ENCODE results near the gene CLSTN2. TPM values are rescaled to one million over a fixed set of nuclear protein-coding genes. Genes with fewer than 3 reads are reported as not detected.

CLSTN2 gene
- total RNA-seq, 1 experiment from 2014 or later: not detected

DNA sequence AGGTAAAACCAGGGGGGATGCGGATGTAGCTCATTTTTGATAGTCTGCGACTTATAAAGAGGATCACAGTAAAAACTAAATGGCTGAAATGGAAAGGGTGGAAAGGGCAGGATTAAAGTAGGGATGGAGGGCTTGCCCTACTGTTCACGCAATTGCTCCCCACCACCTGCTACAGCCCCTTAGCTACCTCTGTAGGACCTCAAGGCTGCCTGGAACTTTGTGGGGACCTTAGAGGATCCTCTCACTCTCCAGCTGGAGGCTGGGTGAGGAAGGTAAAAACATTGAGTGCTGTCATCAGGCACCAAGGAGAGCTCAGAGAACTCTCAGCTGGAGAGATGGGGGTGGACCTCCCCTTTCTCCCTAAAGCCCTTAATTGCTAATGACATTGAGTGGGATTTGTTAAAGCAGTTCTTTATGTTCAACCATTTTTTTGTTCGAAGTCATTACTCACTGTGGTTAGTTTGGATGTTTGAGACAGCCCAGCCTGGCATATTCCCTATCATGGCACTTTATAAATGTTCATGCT lies 213.0 kb downstream of the CLSTN2 start:
- H3K27ac ChIP-seq: no peak overlapping the region
- ChIA-PET CTCF (no interaction called here), POLR2A (ENCODE audit: unreplicated experiment) (no interaction called here)
- no peak for DNase-seq
- H3K36me3 ChIP-seq (ENCODE audit: low read depth): no peaks in the 10 kb centered on the region
- no peak overlapping the region for H3K4me2 ChIP-seq
- TF ChIP-seq EZH2 (IDR thresholded peaks at IDR 0.05; ENCODE audit: low read depth): no peak
- TF ChIP-seq, protein P1, sequence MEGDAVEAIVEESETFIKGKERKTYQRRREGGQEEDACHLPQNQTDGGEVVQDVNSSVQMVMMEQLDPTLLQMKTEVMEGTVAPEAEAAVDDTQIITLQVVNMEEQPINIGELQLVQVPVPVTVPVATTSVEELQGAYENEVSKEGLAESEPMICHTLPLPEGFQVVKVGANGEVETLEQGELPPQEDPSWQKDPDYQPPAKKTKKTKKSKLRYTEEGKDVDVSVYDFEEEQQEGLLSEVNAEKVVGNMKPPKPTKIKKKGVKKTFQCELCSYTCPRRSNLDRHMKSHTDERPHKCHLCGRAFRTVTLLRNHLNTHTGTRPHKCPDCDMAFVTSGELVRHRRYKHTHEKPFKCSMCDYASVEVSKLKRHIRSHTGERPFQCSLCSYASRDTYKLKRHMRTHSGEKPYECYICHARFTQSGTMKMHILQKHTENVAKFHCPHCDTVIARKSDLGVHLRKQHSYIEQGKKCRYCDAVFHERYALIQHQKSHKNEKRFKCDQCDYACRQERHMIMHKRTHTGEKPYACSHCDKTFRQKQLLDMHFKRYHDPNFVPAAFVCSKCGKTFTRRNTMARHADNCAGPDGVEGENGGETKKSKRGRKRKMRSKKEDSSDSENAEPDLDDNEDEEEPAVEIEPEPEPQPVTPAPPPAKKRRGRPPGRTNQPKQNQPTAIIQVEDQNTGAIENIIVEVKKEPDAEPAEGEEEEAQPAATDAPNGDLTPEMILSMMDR (conservative IDR thresholded peaks at IDR 0.05): no peak
- no peaks in the 10 kb centered on the region for H3F3A ChIP-seq (ENCODE audit: insufficient read depth, low read depth)
- no peaks in the 10 kb centered on the region for H3K9me3 ChIP-seq (ENCODE audit: insufficient read depth, low read depth)
- no peaks in the 10 kb centered on the region for H4K20me1 ChIP-seq (ENCODE audit: insufficient read depth)
- H3K4me1 ChIP-seq (replicated peaks; ENCODE audit: insufficient read depth): no peaks in the 10 kb centered on the region
- no peaks in the 10 kb centered on the region for H3K27me3 ChIP-seq (ENCODE audit: insufficient read depth, low read depth)
- no TSS peak for BruUV-seq (replicated peaks)
- H3K4me3 ChIP-seq: no peak overlapping the region
- no peaks in the 10 kb centered on the region for H3K79me2 ChIP-seq (ENCODE audit: low read depth)
- no peak overlapping the region for H2AFZ ChIP-seq
- no peaks in the 10 kb centered on the region for H3K9me2 ChIP-seq (ENCODE audit: insufficient read depth)
- intact Hi-C loops (cut with micrococcal nuclease; ENCODE audit: unreplicated experiment): no loop called here

- TF ChIP-seq, protein P1 (conservative IDR thresholded peaks at IDR 0.05): no peak
- TF ChIP-seq EZH2 (IDR thresholded peaks at IDR 0.05; ENCODE audit: low read depth): no peak
- BruUV-seq (replicated peaks): no TSS peak
- Histone ChIP-seq H3K9me3 (ENCODE audit: insufficient read depth, low read depth) (no peaks in the 10 kb centered on the region), H3K27me3 (ENCODE audit: insufficient read depth, low read depth) (no peaks in the 10 kb centered on the region), H2AFZ (no peak overlapping the region), H3K4me3 (no peak overlapping the region), H3F3A (ENCODE audit: insufficient read depth, low read depth) (no peaks in the 10 kb centered on the region), H3K27ac (no peak overlapping the region), H3K79me2 (ENCODE audit: low read depth) (no peaks in the 10 kb centered on the region), H4K20me1 (ENCODE audit: insufficient read depth) (no peaks in the 10 kb centered on the region), H3K4me1 (replicated peaks; ENCODE audit: insufficient read depth) (no peaks in the 10 kb centered on the region), H3K9me2 (ENCODE audit: insufficient read depth) (no peaks in the 10 kb centered on the region), H3K4me2 (no peak overlapping the region), H3K36me3 (ENCODE audit: low read depth) (no peaks in the 10 kb centered on the region)
- ChIA-PET POLR2A (ENCODE audit: unreplicated experiment) (no interaction called here), CTCF (no interaction called here)
- DNase-seq: no peak
- intact Hi-C loops (cut with micrococcal nuclease; ENCODE audit: unreplicated experiment): no loop called here
These were observed 213.9 kb downstream of the CLSTN2 start for GRCh38 chr3:140148824-140149390.

GRCh38 chr3:140151321-140151720 lies 216.3 kb downstream of the CLSTN2 start:
- no peaks in the 10 kb centered on the region for H3F3A ChIP-seq (ENCODE audit: insufficient read depth, low read depth)
- ChIA-PET POLR2A (ENCODE audit: unreplicated experiment) (no interaction called here), CTCF (no interaction called here)
- no peaks in the 10 kb centered on the region for H3K9me3 ChIP-seq (ENCODE audit: insufficient read depth, low read depth)
- intact Hi-C loops (cut with micrococcal nuclease; ENCODE audit: unreplicated experiment): no loop called here
- no peaks in the 10 kb centered on the region for H3K36me3 ChIP-seq (ENCODE audit: low read depth)
- no peaks in the 10 kb centered on the region for H4K20me1 ChIP-seq (ENCODE audit: insufficient read depth)
- no peak overlapping the region for H3K27ac ChIP-seq
- no peaks in the 10 kb centered on the region for H3K27me3 ChIP-seq (ENCODE audit: insufficient read depth, low read depth)
- BruUV-seq (replicated peaks): no TSS peak
- H2AFZ ChIP-seq: no peak overlapping the region
- no peaks in the 10 kb centered on the region for H3K4me1 ChIP-seq (replicated peaks; ENCODE audit: insufficient read depth)
- no peaks in the 10 kb centered on the region for H3K79me2 ChIP-seq (ENCODE audit: low read depth)
- H3K9me2 ChIP-seq (ENCODE audit: insufficient read depth): no peaks in the 10 kb centered on the region
- no peak overlapping the region for H3K4me2 ChIP-seq
- no peak overlapping the region for H3K4me3 ChIP-seq
- DNase-seq: no peak
- TF ChIP-seq EZH2 (IDR thresholded peaks at IDR 0.05; ENCODE audit: low read depth): no peak
- TF ChIP-seq, protein P1 (conservative IDR thresholded peaks at IDR 0.05): no peak

All from PC-9 (cell line).